Measurements from ENCODE around the gene PLCL1.

DNA sequence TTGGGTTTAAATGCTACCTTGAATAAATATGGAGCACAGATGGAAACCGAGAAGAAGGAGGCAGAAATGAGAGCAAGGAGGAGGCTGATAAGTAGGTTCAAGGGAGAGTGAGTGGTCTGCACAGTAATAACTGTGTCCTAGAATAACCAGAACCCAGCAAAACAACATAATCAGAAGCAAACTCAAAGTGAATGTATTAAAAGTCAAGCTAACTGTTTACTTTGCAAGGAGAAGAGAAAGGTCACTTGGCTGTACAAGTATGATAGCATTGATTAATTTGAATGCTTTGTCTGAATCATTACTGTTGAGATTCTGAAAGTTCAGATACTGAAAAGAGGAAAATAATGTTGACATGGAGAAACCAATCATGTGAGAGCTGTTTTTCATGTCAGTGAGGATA, 258.8 kb downstream of the PLCL1 start:
- TF ChIP-seq, protein P1, sequence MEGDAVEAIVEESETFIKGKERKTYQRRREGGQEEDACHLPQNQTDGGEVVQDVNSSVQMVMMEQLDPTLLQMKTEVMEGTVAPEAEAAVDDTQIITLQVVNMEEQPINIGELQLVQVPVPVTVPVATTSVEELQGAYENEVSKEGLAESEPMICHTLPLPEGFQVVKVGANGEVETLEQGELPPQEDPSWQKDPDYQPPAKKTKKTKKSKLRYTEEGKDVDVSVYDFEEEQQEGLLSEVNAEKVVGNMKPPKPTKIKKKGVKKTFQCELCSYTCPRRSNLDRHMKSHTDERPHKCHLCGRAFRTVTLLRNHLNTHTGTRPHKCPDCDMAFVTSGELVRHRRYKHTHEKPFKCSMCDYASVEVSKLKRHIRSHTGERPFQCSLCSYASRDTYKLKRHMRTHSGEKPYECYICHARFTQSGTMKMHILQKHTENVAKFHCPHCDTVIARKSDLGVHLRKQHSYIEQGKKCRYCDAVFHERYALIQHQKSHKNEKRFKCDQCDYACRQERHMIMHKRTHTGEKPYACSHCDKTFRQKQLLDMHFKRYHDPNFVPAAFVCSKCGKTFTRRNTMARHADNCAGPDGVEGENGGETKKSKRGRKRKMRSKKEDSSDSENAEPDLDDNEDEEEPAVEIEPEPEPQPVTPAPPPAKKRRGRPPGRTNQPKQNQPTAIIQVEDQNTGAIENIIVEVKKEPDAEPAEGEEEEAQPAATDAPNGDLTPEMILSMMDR (IDR thresholded peaks at IDR 0.05 in 8 of 11, conservative IDR thresholded peaks at IDR 0.05 in 3 of 11), result no peak
- no peak for TF ChIP-seq POLR2A (IDR thresholded peaks at IDR 0.05)
